B cell (primary cell): ENCODE data around the gene NDUFA13. TPM values are rescaled to one million over a fixed set of nuclear protein-coding genes. Genes with fewer than 3 reads are reported as not detected.

Source experiments
- ATAC-seq: fragments of 200-7000 bp; cut with Tn5 transposase; one replicate; pipeline ENCODE4 v1.10.0; 2021; ENCODE audit warnings: low read depth, mild to moderate bottlenecking, moderate number of reproducible peaks, moderate library complexity
- CTCF ChIA-PET: fragments of 350-600 bp; sonication (Branson Sonifier 250); formaldehyde crosslinking; loops from one replicate; lab custom pipeline; 2021; ENCODE audit warnings: antibody characterized with exemption, inconsistent platforms; lab: Charles Lee
- POLR2A ChIA-PET: fragments of 350-600 bp; sonication (Branson Sonifier 250); formaldehyde crosslinking; loops from one replicate; lab custom pipeline; 2021; ENCODE audit warnings: antibody characterized with exemption; lab: Charles Lee
- DNase-seq: peaks from one replicate; pipeline ENCODE4 v3.0.0; 2013
- H2AFZ ChIP-seq: 2 replicates; pipeline ENCODE4 v1.6.1; 2012; ENCODE audit warnings: mild to moderate bottlenecking, low read depth, low read length; ENCODE audit not compliant: insufficient read depth, poor library complexity, severe bottlenecking
- H3K27ac ChIP-seq, 2 donors: 1 replicate in 1 of 2; 2 replicates in 1 of 2; pipeline ENCODE4 v1.5.1; 2012 to 2013; ENCODE audit warnings: low read length in 2 of 2, mild to moderate bottlenecking in 2 of 2, moderate library complexity in 1 of 2
- H3K27me3 ChIP-seq, 4 experiments: fragments of 200-600 bp in 1 of 4; sonication (generic) in 1 of 4; replicated peaks in 1 of 4; 1 replicate in 2 of 4; 2 replicates in 2 of 4; pipeline versions ENCODE4 v1.6.1 to v1.7.0; 2013 to 2016; ENCODE audit warnings: low read length in 3 of 4, mild to moderate bottlenecking in 2 of 4, mixed read lengths in 1 of 4, moderate library complexity in 1 of 4; ENCODE audit not compliant: insufficient read depth in 4 of 4, control insufficient read depth in 3 of 4; ENCODE audit errors: control extremely low read depth in 1 of 4
- H3K36me3 ChIP-seq, 2 experiments: replicated peaks in 1 of 2; 1 replicate in 1 of 2; 2 replicates in 1 of 2; pipeline versions ENCODE4 v1.6.1 to v1.7.1; 2013; ENCODE audit warnings: low read length in 1 of 2; ENCODE audit not compliant: insufficient read depth in 2 of 2, control insufficient read depth in 1 of 2; ENCODE audit errors: control extremely low read depth in 1 of 2, extremely low read depth in 1 of 2
- H3K4me1 ChIP-seq, 2 donors: fragments of 200-600 bp in 1 of 2; sonication (generic) in 1 of 2; 1 replicate in 1 of 2; 2 replicates in 1 of 2; pipeline versions ENCODE4 v1.5.1 to v1.6.1; 2013 to 2017; ENCODE audit warnings: low read length in 2 of 2; ENCODE audit not compliant: control insufficient read depth in 2 of 2, insufficient read depth in 2 of 2
- H3K4me2 ChIP-seq: replicated peaks from 2 replicates; pipeline ENCODE3; 2012; ENCODE audit warnings: mild to moderate bottlenecking, low read depth, low read length; ENCODE audit not compliant: poor library complexity, severe bottlenecking
- H3K4me3 ChIP-seq, 5 experiments: fragments of 200-600 bp in 1 of 5; sonication (generic) in 1 of 5; 1 replicate in 3 of 5; 2 replicates in 2 of 5; pipeline versions ENCODE4 v1.5.1 to v1.7.0; 2011 to 2016; ENCODE audit warnings: low read length in 4 of 5, mild to moderate bottlenecking in 4 of 5, low read depth in 2 of 5, control low read depth in 1 of 5, moderate library complexity in 1 of 5; ENCODE audit not compliant: insufficient read depth in 1 of 5; ENCODE audit errors: control extremely low read depth in 1 of 5, extremely low read depth in 1 of 5
- H3K79me2 ChIP-seq: fragments of 200-600 bp; sonication (generic); one replicate; pipeline ENCODE4 v1.6.0; 2016; ENCODE audit warnings: low read length; ENCODE audit not compliant: control insufficient read depth, insufficient read depth
- H3K9ac ChIP-seq: fragments of 200-600 bp; sonication (generic); 2 replicates; pipeline ENCODE4 v1.6.1; 2017; ENCODE audit warnings: mild to moderate bottlenecking, low read length, moderate library complexity
- H3K9me3 ChIP-seq, 3 donors: one replicate each; pipeline versions ENCODE4 v1.6.1 to v1.7.1; 2013; ENCODE audit warnings: low read length in 2 of 3; ENCODE audit not compliant: control insufficient read depth in 2 of 3, insufficient read depth in 1 of 3; ENCODE audit errors: control extremely low read depth in 1 of 3
- H4K20me1 ChIP-seq: 2 replicates; pipeline ENCODE4 v1.6.0; 2012; ENCODE audit warnings: mild to moderate bottlenecking, low read length; ENCODE audit not compliant: insufficient read depth, control insufficient read depth, poor library complexity, severe bottlenecking
- H3K27ac Mint-ChIP-seq: one replicate; pipeline ENCODE4 v1.8.0; 2021; ENCODE audit warnings: mixed read lengths
- H3K27me3 Mint-ChIP-seq: one replicate; pipeline ENCODE4 v1.8.0; 2021; ENCODE audit warnings: mixed read lengths
- H3K4me1 Mint-ChIP-seq: one replicate; pipeline ENCODE4 v1.8.0; 2021; ENCODE audit warnings: mixed read lengths
- H3K4me3 Mint-ChIP-seq: one replicate; pipeline ENCODE4 v1.8.0; 2021; ENCODE audit warnings: mixed read lengths
- H3K9me3 Mint-ChIP-seq: one replicate; pipeline ENCODE4 v1.8.0; 2022; ENCODE audit warnings: mixed read lengths; ENCODE audit not compliant: insufficient read depth
- CTCF ChIP-seq: fragments of 200-600 bp; IDR thresholded peaks from one replicate; pipeline ENCODE4 v1.8.0; 2022; ENCODE audit warnings: antibody characterized with exemption, mild to moderate bottlenecking
- EZH2 ChIP-seq: IDR thresholded peaks from 2 replicates; pipeline ENCODE4 v1.6.1; 2012; ENCODE audit warnings: borderline replicate concordance, low read depth, mild to moderate bottlenecking, moderate library complexity, low read length; ENCODE audit not compliant: insufficient read depth, poor library complexity, severe bottlenecking
- WGBS: methylation state at CpG from one replicate; pipeline ENCODE4 v1.1.5; 2013; ENCODE audit warnings: missing lambda C conversion rate; ENCODE audit not compliant: insufficient coverage; 5-methylcytosine and 5-hydroxymethylcytosine counted together
- intact Hi-C: fragments of 100-400 bp; cut with micrococcal nuclease; formaldehyde crosslinking; loops from one replicate; pipeline ENCODE4 v1.10.0; 2022
- polyA plus RNA-seq: library from polyadenylated mRNA; depleted of rRNA; stranded (reverse); fragments of >200 nt; gene quantifications from 2 replicates; pipeline ENCODE4 v1.2.3, GENCODE V29; 2012
- total RNA-seq, 2 donors: library from RNA; stranded (reverse); fragments of 120-200 nt in 1 of 2; gene quantifications; 1 replicate in 1 of 2; 2 replicates in 1 of 2; pipeline versions ENCODE4 v1.2.3 to v1.2.4, GENCODE V29; 2013 to 2022

The NDUFA13 gene
- total and polyA plus RNA-seq, 2 donors (not counting 1 experiment from before 2014, with no cell fraction given), result 188 to 195 TPM

- H3K9me3 Mint-ChIP-seq, result no peaks in the 10 kb centered on the region
Measured at GRCh38 chr19:19563348-19563848, 47.4 kb downstream of the NDUFA13 start.

GRCh38 chr19:19566306-19566705 lies 50.3 kb downstream of the NDUFA13 start:
- H3K9me3 ChIP-seq, result peaks cover 0 to 14% (median 0%) of the 10 kb centered on the region in 3 donors
- DNase-seq (no peak), ATAC-seq (no peak)
- H3K4me3 ChIP-seq, result no peak overlapping the region
- no peak overlapping the region for H2AFZ ChIP-seq
- no peaks in the 10 kb centered on the region for H3K36me3 ChIP-seq
- TF ChIP-seq EZH2 (no peak), CTCF (no peak)
- H3K4me1 ChIP-seq, result no peaks in the 10 kb centered on the region
- H4K20me1 ChIP-seq, result no peaks in the 10 kb centered on the region
- no peaks in the 10 kb centered on the region for H3K27me3 ChIP-seq
- no peaks in the 10 kb centered on the region for H3K9me3 Mint-ChIP-seq
- ChIA-PET POLR2A (no interaction called here), CTCF (interaction anchor here (0.9 kb wide), 1 partner anchor 12 kb away, joined by 7 read pairs; no protein-coding TSS in a partner anchor)
- no peaks in the 10 kb centered on the region for H3K79me2 ChIP-seq
- no peak overlapping the region for H3K9ac ChIP-seq
- H3K27me3 Mint-ChIP-seq, result no peaks in the 10 kb centered on the region
- H3K4me3 Mint-ChIP-seq, result no peak overlapping the region
- no peaks in the 10 kb centered on the region for H3K4me1 Mint-ChIP-seq
- intact Hi-C loops, result no loop called here
- H3K27ac Mint-ChIP-seq, result no peak overlapping the region
- 70% methylated on average over 2 of the region's 7 CpGs for WGBS
- H3K27ac ChIP-seq, result no peak overlapping the region
- no peak overlapping the region for H3K4me2 ChIP-seq

More at GRCh38 chr19:19563348-19563848, 47.4 kb downstream of the NDUFA13 start:
- Mint-ChIP-seq H3K4me3 (no peak overlapping the region), H3K27me3 (no peaks in the 10 kb centered on the region), H3K27ac (no peak overlapping the region), H3K4me1 (no peaks in the 10 kb centered on the region)
- Histone ChIP-seq H2AFZ (no peak overlapping the region), H3K27me3 (no peaks in the 10 kb centered on the region), H3K9me3 (peaks cover 0 to 14% (median 0%) of the 10 kb centered on the region in 3 donors), H3K36me3 (no peaks in the 10 kb centered on the region), H3K4me1 (no peaks in the 10 kb centered on the region), H3K4me3 (no peak overlapping the region), H3K27ac (no peak overlapping the region), H3K4me2 (no peak overlapping the region), H3K9ac (no peak overlapping the region), H4K20me1 (no peaks in the 10 kb centered on the region), H3K79me2 (no peaks in the 10 kb centered on the region)
- intact Hi-C loops, result no loop called here
- DNase-seq (no peak), ATAC-seq (no peak)
- TF ChIP-seq EZH2 (no peak), CTCF (no peak)
- ChIA-PET CTCF (no interaction called here), POLR2A (no interaction called here)
- 100% methylated on average over 11 of the region's 17 CpGs for WGBS
